Fibroblast of villous mesenchyme (primary cell): ENCODE results near the gene TMEM260. TPM values are rescaled to one million over a fixed set of nuclear protein-coding genes. Genes with fewer than 3 reads are reported as not detected.

Experiments
- DNase-seq: peaks from one replicate; pipeline ENCODE4 v3.0.0-alpha.2; 2010; ENCODE audit warnings: low read depth
- H3K4me3 ChIP-seq: 2 replicates; pipeline ENCODE4 v1.5.1; 2011; ENCODE audit warnings: low read depth, mild to moderate bottlenecking, low read length
- total RNA-seq: library from RNA; depleted of rRNA; stranded (reverse); fragments of >200 nt; gene quantifications from 2 replicates; pipeline ENCODE4 v1.2.3, GENCODE V29; 2012
- TF ChIP-seq, protein P1 (sequence below): IDR thresholded peaks from 2 replicates; pipeline ENCODE4 v1.5.1; 2012; ENCODE audit warnings: low read depth, mild to moderate bottlenecking, low read length; ENCODE audit not compliant: insufficient read depth

The TMEM260 gene
- total RNA-seq, 1 donor, result 19.9 TPM

- no peak overlapping the region for H3K4me3 ChIP-seq
- DNase-seq, result no peak
- TF ChIP-seq, protein P1, sequence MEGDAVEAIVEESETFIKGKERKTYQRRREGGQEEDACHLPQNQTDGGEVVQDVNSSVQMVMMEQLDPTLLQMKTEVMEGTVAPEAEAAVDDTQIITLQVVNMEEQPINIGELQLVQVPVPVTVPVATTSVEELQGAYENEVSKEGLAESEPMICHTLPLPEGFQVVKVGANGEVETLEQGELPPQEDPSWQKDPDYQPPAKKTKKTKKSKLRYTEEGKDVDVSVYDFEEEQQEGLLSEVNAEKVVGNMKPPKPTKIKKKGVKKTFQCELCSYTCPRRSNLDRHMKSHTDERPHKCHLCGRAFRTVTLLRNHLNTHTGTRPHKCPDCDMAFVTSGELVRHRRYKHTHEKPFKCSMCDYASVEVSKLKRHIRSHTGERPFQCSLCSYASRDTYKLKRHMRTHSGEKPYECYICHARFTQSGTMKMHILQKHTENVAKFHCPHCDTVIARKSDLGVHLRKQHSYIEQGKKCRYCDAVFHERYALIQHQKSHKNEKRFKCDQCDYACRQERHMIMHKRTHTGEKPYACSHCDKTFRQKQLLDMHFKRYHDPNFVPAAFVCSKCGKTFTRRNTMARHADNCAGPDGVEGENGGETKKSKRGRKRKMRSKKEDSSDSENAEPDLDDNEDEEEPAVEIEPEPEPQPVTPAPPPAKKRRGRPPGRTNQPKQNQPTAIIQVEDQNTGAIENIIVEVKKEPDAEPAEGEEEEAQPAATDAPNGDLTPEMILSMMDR, result no peak
Observed at GRCh38 chr14:56570295-56570694, 9.3 kb upstream of the TMEM260 start.

DNA sequence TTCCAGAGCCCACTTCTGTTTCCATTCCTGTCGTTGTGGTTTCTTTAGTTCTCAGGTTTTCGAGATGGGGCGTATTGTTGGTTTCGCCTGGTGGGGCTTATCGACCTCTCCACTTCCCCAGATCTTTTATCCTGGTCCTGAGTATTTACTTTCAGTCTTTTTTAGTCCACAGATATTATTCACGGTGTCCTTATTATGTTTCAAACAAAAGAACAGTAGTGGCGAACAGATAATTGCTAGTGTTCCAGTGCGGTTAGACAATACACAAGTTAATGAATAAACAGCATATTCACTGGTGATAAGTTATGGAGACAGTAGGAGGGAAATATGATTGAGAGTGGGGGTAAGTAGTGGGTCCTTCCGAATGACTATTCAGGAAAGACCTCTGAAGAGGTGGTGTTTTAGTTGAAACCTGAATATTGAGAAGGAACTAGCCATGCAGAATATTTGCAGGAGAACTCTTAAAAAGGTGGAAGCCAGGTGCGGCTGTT lies 668 bp downstream of the TMEM260 start:
- TF ChIP-seq, protein P1, result no peak
- no peak for DNase-seq

GRCh38 chr14:56581041-56581727 lies 1.6 kb downstream of the TMEM260 start:
- no peak for DNase-seq
- H3K4me3 ChIP-seq, result peak overlapping the region; percentile 95
- TF ChIP-seq, protein P1, result no peak

More for the DNA sequence above, 668 bp downstream of the TMEM260 start:
- H3K4me3 ChIP-seq, result peak overlapping the region; percentile 95

- no peak for DNase-seq
- H3K4me3 ChIP-seq, result no peak overlapping the region
- TF ChIP-seq, protein P1, result no peak
Observed at GRCh38 chr14:56585461-56586084, 6.0 kb downstream of the TMEM260 start.

- TF ChIP-seq, protein P1, result no peak
- DNase-seq, result no peak
- no peak overlapping the region for H3K4me3 ChIP-seq
Observed at GRCh38 chr14:56587701-56588100, 8.1 kb downstream of the TMEM260 start.

GRCh38 chr14:56590535-56590960 lies 10.9 kb downstream of the TMEM260 start:
- TF ChIP-seq, protein P1, result no peak
- no peak overlapping the region for H3K4me3 ChIP-seq
- DNase-seq, result no peak
